Fibroblast of skin of back (primary cell): ENCODE data around the gene TIMM13.

Experiments
- DNase-seq: peaks from one replicate; pipeline ENCODE4 v3.0.0-alpha.2; 2013

The TIMM13 gene

GRCh38 chr19:2454962-2455850, 27.8 kb upstream of the TIMM13 start:
- DNase-seq: no peak

GRCh38 chr19:2454199-2454961, 27.0 kb upstream of the TIMM13 start:
- no peak for DNase-seq

- DNase-seq: no peak
Observed at GRCh38 chr19:2453431-2454025, 26.1 kb upstream of the TIMM13 start.

GRCh38 chr19:2451741-2452140, 24.4 kb upstream of the TIMM13 start:
- no peak for DNase-seq

GRCh38 chr19:2451138-2451537, 23.8 kb upstream of the TIMM13 start:
- no peak for DNase-seq

- DNase-seq: peak; percentile 35
Observed at GRCh38 chr19:2449019-2449418, 21.6 kb upstream of the TIMM13 start.

GRCh38 chr19:2446381-2446780, 19.0 kb upstream of the TIMM13 start:
- DNase-seq: no peak

- DNase-seq: no peak
Observed at GRCh38 chr19:2444251-2445002, 17.0 kb upstream of the TIMM13 start.

GRCh38 chr19:2443785-2444182, 16.4 kb upstream of the TIMM13 start:
- DNase-seq: no peak

GRCh38 chr19:2443116-2443784, 15.9 kb upstream of the TIMM13 start:
- no peak for DNase-seq

- no peak for DNase-seq
Observed at GRCh38 chr19:2441096-2441752, 13.8 kb upstream of the TIMM13 start.

- no peak for DNase-seq
Observed at GRCh38 chr19:2440515-2440914, 13.1 kb upstream of the TIMM13 start.

- no peak for DNase-seq
Observed at GRCh38 chr19:2438178-2438577, 10.8 kb upstream of the TIMM13 start.

GRCh38 chr19:2436926-2437325, 9.5 kb upstream of the TIMM13 start:
- no peak for DNase-seq

- DNase-seq: no peak
Observed at GRCh38 chr19:2436384-2436783, 9.0 kb upstream of the TIMM13 start.

- DNase-seq: no peak
Observed at GRCh38 chr19:2434721-2435265, 7.4 kb upstream of the TIMM13 start.

GRCh38 chr19:2434267-2434666, 6.9 kb upstream of the TIMM13 start:
- DNase-seq: no peak

GRCh38 chr19:2433854-2434253, 6.5 kb upstream of the TIMM13 start:
- no peak for DNase-seq

- no peak for DNase-seq
Observed at GRCh38 chr19:2432131-2432848, 4.9 kb upstream of the TIMM13 start.

GRCh38 chr19:2431318-2432055, 4.1 kb upstream of the TIMM13 start:
- no peak for DNase-seq
